ENCODE measurements around the gene ZRSR2. TPM values are rescaled to one million over a fixed set of nuclear protein-coding genes. Genes with fewer than 3 reads are reported as not detected.
"Not testable (repeated sequence)": the region's sequence is repeated elsewhere in the genome, so short reads cannot be mapped to it uniquely, and the experiment has no call there.

The ZRSR2 gene
- total and polyA plus RNA-seq, 2 of the 8 experiments (the other 6 are each of a cell fraction or from before 2014, with no cell fraction given) = 3.9 to 6.9 TPM

DNA sequence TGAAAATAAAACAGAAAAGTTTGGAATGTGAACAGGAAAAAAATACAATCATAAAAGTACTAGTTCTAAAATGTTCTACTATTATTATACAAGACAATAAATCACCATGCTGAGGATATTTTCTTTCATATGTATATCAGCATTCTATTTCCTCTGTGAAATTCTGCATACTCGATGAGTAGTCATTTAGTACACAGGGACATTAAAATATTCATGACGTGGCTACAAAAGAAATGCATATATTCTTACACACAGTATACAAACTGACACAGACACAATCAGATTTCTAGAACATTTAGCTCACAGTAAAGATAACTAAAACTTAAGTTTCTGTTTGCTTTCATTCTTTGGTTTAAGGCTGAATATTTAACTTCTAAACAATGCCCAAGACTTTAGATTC is 41.1 kb downstream of the ZRSR2 start:
- H3K27me3 ChIP-seq (replicated peaks in 1 of 4; ENCODE audit: control insufficient read depth in 3 of 4, extremely low read depth in 1 of 4, insufficient read depth in 3 of 4, low read length in 3 of 4); H4K91ac ChIP-seq (replicated peaks; ENCODE audit: insufficient read length, low read length); H2AFZ ChIP-seq (ENCODE audit: low read length); H4K5ac ChIP-seq (ENCODE audit: insufficient read length, low read depth, low read length); H2BK120ac ChIP-seq (replicated peaks; ENCODE audit: low read depth, low read length); DNase-seq (ENCODE audit: low read depth in 1 of 2, low spot score in 2 of 2); H2BK12ac ChIP-seq (ENCODE audit: low read depth, low read length); H2AK5ac ChIP-seq (ENCODE audit: low read depth, low read length); H3K4me2 ChIP-seq (ENCODE audit: insufficient read depth in 1 of 2, low read depth in 2 of 2, low read length in 2 of 2); H3K23ac ChIP-seq (ENCODE audit: insufficient read length); H3K4me1 ChIP-seq (replicated peaks in 1 of 4; ENCODE audit: control insufficient read depth in 3 of 4, insufficient read depth in 4 of 4, low read length in 3 of 4); H3K4ac ChIP-seq (replicated peaks; ENCODE audit: insufficient read length, low read depth, low read length); H3K56ac ChIP-seq (replicated peaks; ENCODE audit: insufficient read length, low read depth, low read length); CTCF ChIA-PET (ENCODE audit: partially characterized antibody); H2BK5ac ChIP-seq (ENCODE audit: low read depth, low read length); FAIRE-seq; H4K8ac ChIP-seq (ENCODE audit: extremely low read depth, insufficient read depth, low read length); H2BK20ac ChIP-seq (ENCODE audit: low read length); H3K4me3 ChIP-seq (ENCODE audit: extremely low read depth in 1 of 4, insufficient read depth in 2 of 4, low read depth in 3 of 4, low read length in 4 of 4); H3K79me1 ChIP-seq (ENCODE audit: low read depth, low read length); H2BK15ac ChIP-seq (ENCODE audit: low read length); H3K9ac ChIP-seq (replicated peaks in 1 of 4; ENCODE audit: extremely low read depth in 1 of 4, low read depth in 3 of 4, low read length in 3 of 4); H3K18ac ChIP-seq (ENCODE audit: extremely low read depth, low read length); H4K20me1 ChIP-seq (replicated peaks in 1 of 2; ENCODE audit: control insufficient read depth in 1 of 2, insufficient read depth in 2 of 2, low read length in 2 of 2); H3K9me3 ChIP-seq (ENCODE audit: insufficient read depth in 2 of 2, low read depth in 1 of 2, low read length in 1 of 2); H3K27ac ChIP-seq (ENCODE audit: low read depth, low read length); POLR2A ChIA-PET (ENCODE audit: partially characterized antibody); H3K14ac ChIP-seq (ENCODE audit: insufficient read length); H3K23me2 ChIP-seq (ENCODE audit: low read depth, low read length): not testable (repeated sequence)
- Histone ChIP-seq H3K79me2 (ENCODE audit: control insufficient read depth in 1 of 2, insufficient read depth in 2 of 2, low read length in 2 of 2) (peaks cover 0 to 30% of the 10 kb centered on the region in 2 experiments; a peak in 2 of 4 replicates), H3K36me3 (ENCODE audit: control insufficient read depth in 2 of 4, insufficient read depth in 4 of 4, low read length in 3 of 4) (peaks cover 0 to 65% (median 1%) of the 10 kb centered on the region in 4 experiments; a peak in 5 of 8 replicates)
- WGBS, 2 experiments (ENCODE audit: extremely low coverage in 1 of 2, insufficient coverage in 1 of 2, insufficient read length in 1 of 2, insufficient replicate concordance in 2 of 2, low coverage in 1 of 2, low lambda C conversion rate in 2 of 2, missing lambda C conversion rate in 1 of 2) = no CpG with 5 or more reads among the region's 2 CpGs

Measured in H1 (cell line).